Endothelial cell of umbilical vein (primary cell): ENCODE measurements around the gene ATXN1. TPM values are rescaled to one million over a fixed set of nuclear protein-coding genes. Genes with fewer than 3 reads are reported as not detected.

Source experiments
- BruUV-seq: library from RNA; stranded (reverse); fragments of 400-500 nt; replicated peaks from 2 replicates; lab custom pipeline; 2021; lab: Mats Ljungman, UMichigan
- CTCF ChIA-PET: fragments of 300-600, 350-600 bp; sonication (Branson Sonifier 250); formaldehyde crosslinking; loops from one replicate; lab custom pipeline; 2021; ENCODE audit warnings: antibody characterized with exemption, inconsistent platforms; lab: Charles Lee
- POLR2A ChIA-PET: fragments of 300-600, 350-600 bp; sonication (Branson Sonifier 250); formaldehyde crosslinking; loops from one replicate; lab custom pipeline; 2021; ENCODE audit warnings: antibody characterized with exemption, inconsistent platforms; lab: Charles Lee
- DNase-seq: peaks from one replicate; pipeline ENCODE4 v3.0.0-alpha.2; 2011; ENCODE audit warnings: low read depth, low spot score
- FAIRE-seq: peaks from 2 replicates; lab custom pipeline; 2011; peaks lifted over from hg19 to GRCh38; lab: Jason Lieb, UNC
- H2AFZ ChIP-seq: 2 replicates; pipeline ENCODE4 v1.6.0; 2012; ENCODE audit warnings: low read depth, low read length, control low read depth, inconsistent platforms
- H3K27ac ChIP-seq: 2 replicates; pipeline ENCODE4 v1.5.1; 2011; ENCODE audit warnings: low read depth, mild to moderate bottlenecking, control low read depth, low read length, moderate library complexity; ENCODE audit not compliant: insufficient read depth
- H3K27me3 ChIP-seq, 2 experiments: 2 replicates each; pipeline versions ENCODE4 v1.6.0 to v1.6.1; 2011; ENCODE audit warnings: low read length in 2 of 2, mixed read lengths in 1 of 2; ENCODE audit not compliant: control insufficient read depth in 2 of 2, insufficient read depth in 2 of 2
- H3K36me3 ChIP-seq, 2 experiments: 2 replicates in 1 of 2; 3 replicates in 1 of 2; pipeline ENCODE4 v1.5.1; 2011; ENCODE audit warnings: low read length in 2 of 2, mild to moderate bottlenecking in 1 of 2, moderate library complexity in 1 of 2; ENCODE audit not compliant: control insufficient read depth in 2 of 2, insufficient read depth in 2 of 2; ENCODE audit errors: extremely low read depth in 1 of 2
- H3K4me1 ChIP-seq: 3 replicates; pipeline ENCODE4 v1.5.1; 2011; ENCODE audit warnings: mild to moderate bottlenecking, low read length; ENCODE audit not compliant: control insufficient read depth, insufficient read depth; ENCODE audit errors: extremely low read depth
- H3K4me2 ChIP-seq: 2 replicates; pipeline ENCODE4 v1.6.1; 2011; ENCODE audit warnings: low read length, control low read depth, mixed read lengths; ENCODE audit not compliant: insufficient read depth
- H3K4me3 ChIP-seq, 3 experiments: fragments of 200-600 bp in 1 of 3; sonication (generic), shearing (Covaris generic) in 1 of 3; replicated peaks in 1 of 3; 2 replicates each; pipeline ENCODE4 v1.5.1; 2011 to 2016; ENCODE audit warnings: control low read depth in 3 of 3, low read length in 3 of 3, mild to moderate bottlenecking in 2 of 3, inconsistent platforms in 1 of 3, low read depth in 1 of 3, moderate library complexity in 1 of 3; ENCODE audit not compliant: insufficient read depth in 1 of 3
- H3K79me2 ChIP-seq: 2 replicates; pipeline ENCODE4 v1.6.0; 2012; ENCODE audit warnings: low read length, inconsistent platforms; ENCODE audit not compliant: control insufficient read depth, insufficient read depth
- H3K9ac ChIP-seq: replicated peaks from 2 replicates; pipeline ENCODE3; 2011; ENCODE audit warnings: low read length, control low read depth; ENCODE audit not compliant: insufficient read depth; ENCODE audit errors: extremely low read depth
- H3K9me1 ChIP-seq: replicated peaks from 3 replicates; pipeline ENCODE4 v1.6.0; 2011; ENCODE audit warnings: mild to moderate bottlenecking, low read length; ENCODE audit not compliant: control insufficient read depth, insufficient read depth; ENCODE audit errors: extremely low read depth
- H3K9me3 ChIP-seq: replicated peaks from 2 replicates; pipeline ENCODE4 v1.5.1; 2012; ENCODE audit warnings: low read length, inconsistent platforms; ENCODE audit not compliant: control insufficient read depth, insufficient read depth
- H4K20me1 ChIP-seq: replicated peaks from 2 replicates; pipeline ENCODE3; 2011; ENCODE audit warnings: mild to moderate bottlenecking, low read length; ENCODE audit not compliant: control insufficient read depth, insufficient read depth; ENCODE audit errors: extremely low read depth
- CTCF ChIP-seq, 2 donors: IDR thresholded peaks; 1 replicate in 1 of 2; 2 replicates in 1 of 2; pipeline ENCODE4 v1.5.1; 2011; ENCODE audit warnings: low read length in 2 of 2, mild to moderate bottlenecking in 2 of 2, moderate library complexity in 2 of 2, control low read depth in 1 of 2, inconsistent platforms in 1 of 2, low read depth in 1 of 2; ENCODE audit not compliant: insufficient read depth in 1 of 2; ENCODE audit errors: extremely low read depth in 1 of 2
- EZH2 ChIP-seq: IDR thresholded peaks from 2 replicates; pipeline ENCODE4 v1.6.1; 2012; ENCODE audit warnings: borderline replicate concordance, low read depth, mild to moderate bottlenecking, moderate library complexity, low read length, inconsistent platforms; ENCODE audit not compliant: severe bottlenecking
- FOS ChIP-seq: IDR thresholded peaks from 2 replicates; pipeline ENCODE4 v1.6.1; 2011; ENCODE audit warnings: mild to moderate bottlenecking, low read length, moderate library complexity, borderline replicate concordance; ENCODE audit not compliant: insufficient read depth
- GATA2 ChIP-seq: IDR thresholded peaks from 2 replicates; pipeline ENCODE4 v1.7.0; 2011; ENCODE audit warnings: low read depth, mild to moderate bottlenecking, moderate library complexity, mixed read lengths, low read length; ENCODE audit not compliant: insufficient read length, insufficient read depth
- JUN ChIP-seq: IDR thresholded peaks from 2 replicates; pipeline ENCODE4 v1.6.1; 2011; ENCODE audit warnings: borderline replicate concordance, low read depth; ENCODE audit not compliant: insufficient read length, insufficient read depth
- MAX ChIP-seq: IDR thresholded peaks from 2 replicates; pipeline ENCODE4 v1.6.1; 2011; ENCODE audit not compliant: insufficient read depth, insufficient read length
- MYC ChIP-seq: IDR thresholded peaks from one replicate; pipeline ENCODE4 v1.6.1; 2011; ENCODE audit warnings: mild to moderate bottlenecking, low read depth, low read length
- POLR2A ChIP-seq: IDR thresholded peaks from 2 replicates; pipeline ENCODE4 v1.6.1; 2012; ENCODE audit warnings: low read depth, mild to moderate bottlenecking, control low read depth, low read length
- POLR2AphosphoS5 ChIP-seq: IDR thresholded peaks from 2 replicates; pipeline ENCODE4 v1.6.1; 2012; ENCODE audit warnings: low read depth, mild to moderate bottlenecking, control low read depth, low read length, moderate library complexity; ENCODE audit not compliant: insufficient read depth
- dilution Hi-C: fragments of 300-500 bp; cut with MboI; formaldehyde crosslinking; loops from one replicate; pipeline ENCODE4 v1.15.0; 2019; ENCODE audit warnings: low sequenced_read_pairs; ENCODE audit not compliant: extremely low pct_ligation_motif_present
- intact Hi-C: fragments of 100-400 bp; cut with micrococcal nuclease; formaldehyde crosslinking; loops from one replicate; pipeline ENCODE4 v1.10.0; 2022
- polyA plus RNA-seq, 4 experiments: library from polyadenylated mRNA; depleted of rRNA in 3 of 4; stranded (reverse) in 3 of 4; unstranded in 1 of 4; fragments of >200 nt; gene quantifications; 2 replicates each; pipeline versions ENCODE4 v1.2.1 to v1.2.3, GENCODE V29; 2011 to 2012; ENCODE audit warnings: missing spikeins in 1 of 4
- total RNA-seq: library from RNA; stranded (reverse); gene quantifications from 2 replicates; pipeline ENCODE4 v1.2.3, GENCODE V29; 2021

Gene ATXN1
- total and polyA plus RNA-seq, 2 donors (not counting 3 experiments of a cell fraction or from before 2014, with no cell fraction given), result 16.4 to 33.0 TPM

GRCh38 chr6:16747232-16748024 lies 13.8 kb downstream of the ATXN1 start:
- ChIA-PET POLR2A (no interaction called here), CTCF (interaction anchor here (0.6 to 1.5 kb wide), 7 partner anchors 9 to 237 kb away, joined by 3 to 8 read pairs (median 4); no protein-coding TSS in a partner anchor)
- H3K9me1 ChIP-seq, result no peaks in the 10 kb centered on the region
- intact Hi-C loops (no loop called here), dilution Hi-C loops (no loop called here)
- no peaks in the 10 kb centered on the region for H3K9me3 ChIP-seq
- no peak overlapping the region for H3K4me2 ChIP-seq
- DNase-seq (no peak), FAIRE-seq (no peak)
- H3K27me3 ChIP-seq, result no peaks in the 10 kb centered on the region
- no peak overlapping the region for H3K27ac ChIP-seq
- H3K9ac ChIP-seq, result no peak overlapping the region
- peaks cover 0 to 5% of the 10 kb centered on the region in 2 experiments for H3K36me3 ChIP-seq
- BruUV-seq, result no TSS peak
- no peak overlapping the region for H3K4me3 ChIP-seq
- no peak for TF ChIP-seq GATA2
- TF ChIP-seq FOS, result peak; percentile 11
- peaks cover 7% of the 10 kb centered on the region for H3K4me1 ChIP-seq
- no peaks in the 10 kb centered on the region for H4K20me1 ChIP-seq
- no peak overlapping the region for H2AFZ ChIP-seq
- peaks cover 37% of the 10 kb centered on the region for H3K79me2 ChIP-seq

- Histone ChIP-seq H3K27ac (no peak overlapping the region), H3K9ac (no peak overlapping the region), H3K9me3 (no peaks in the 10 kb centered on the region), H2AFZ (no peak overlapping the region), H3K9me1 (no peaks in the 10 kb centered on the region), H3K4me1 (peaks cover 1% of the 10 kb centered on the region), H3K4me3 (no peak overlapping the region), H3K4me2 (no peak overlapping the region), H3K79me2 (peaks cover 35% of the 10 kb centered on the region), H3K27me3 (no peaks in the 10 kb centered on the region), H3K36me3 (peaks cover 0 to 5% of the 10 kb centered on the region in 2 experiments), H4K20me1 (no peaks in the 10 kb centered on the region)
- DNase-seq (no peak), FAIRE-seq (no peak)
- ChIA-PET CTCF (interaction anchor here (1.2 to 1.5 kb wide), 2 partner anchors 8 to 111 kb away, joined by 6 to 8 read pairs; no protein-coding TSS in a partner anchor), POLR2A (no interaction called here)
- TF ChIP-seq JUN (no peak), POLR2A (no peak), MAX (no peak), EZH2 (no peak), FOS (no peak), CTCF (IDR thresholded peaks at IDR 0.05; ENCODE audit: extremely low read depth in 1 of 2, insufficient read depth in 1 of 2, low read depth in 1 of 2, low read length in 2 of 2) (no peak), GATA2 (no peak), POLR2AphosphoS5 (no peak), MYC (no peak)
- intact Hi-C loops (no loop called here), dilution Hi-C loops (no loop called here)
- BruUV-seq, result no TSS peak
Measured at GRCh38 chr6:16746812-16747211, 14.4 kb downstream of the ATXN1 start.
